Activated naive CD4-positive, alpha-beta T cell treated with anti-CD3 and anti-CD28 coated beads, Interleukin-2, amount 10 ng/mL, durations not matched to agents 7 days and 5 days (primary cell): ENCODE data around the gene ZBTB18.
A peak's percentile ranks its signal among the peaks of the same experiment; 100 is the strongest.

Experiments
- CTCF ChIA-PET: fragments of 350-600 bp; sonication (Branson Sonifier 250); formaldehyde crosslinking; loops from one replicate; lab custom pipeline; 2021; ENCODE audit warnings: antibody characterized with exemption; lab: Charles Lee
- DNase-seq: peaks from one replicate; pipeline ENCODE4 v3.0.0-alpha.2; 2020
- H3K27ac Mint-ChIP-seq: one replicate; pipeline ENCODE4 v1.8.0; 2021; ENCODE audit warnings: mild to moderate bottlenecking, moderate library complexity, mixed read lengths
- H3K27me3 Mint-ChIP-seq: one replicate; pipeline ENCODE4 v1.8.0; 2021; ENCODE audit warnings: mild to moderate bottlenecking, mixed read lengths
- H3K36me3 Mint-ChIP-seq: one replicate; pipeline ENCODE4 v1.8.0; 2021; ENCODE audit warnings: mixed read lengths
- H3K4me1 Mint-ChIP-seq: one replicate; pipeline ENCODE4 v1.8.0; 2021; ENCODE audit warnings: mixed read lengths
- H3K4me3 Mint-ChIP-seq: one replicate; pipeline ENCODE4 v1.8.0; 2021; ENCODE audit warnings: mild to moderate bottlenecking, moderate library complexity, mixed read lengths
- H3K9me3 Mint-ChIP-seq: one replicate; pipeline ENCODE4 v1.8.0; 2021; ENCODE audit warnings: mixed read lengths

ZBTB18 gene

GRCh38 chr1:244060686-244061085, 9.6 kb downstream of the ZBTB18 start:
- CTCF ChIA-PET, result interaction anchor here (0.9 kb wide), 1 partner anchor 212 kb away, joined by 3 read pairs; no protein-coding TSS in a partner anchor
- Mint-ChIP-seq H3K4me3 (no peak overlapping the region), H3K36me3 (peaks cover 12% of the 10 kb centered on the region), H3K27me3 (peaks cover 3% of the 10 kb centered on the region), H3K4me1 (peaks cover 5% of the 10 kb centered on the region), H3K27ac (no peak overlapping the region), H3K9me3 (no peaks in the 10 kb centered on the region)
- DNase-seq, result no peak

DNA sequence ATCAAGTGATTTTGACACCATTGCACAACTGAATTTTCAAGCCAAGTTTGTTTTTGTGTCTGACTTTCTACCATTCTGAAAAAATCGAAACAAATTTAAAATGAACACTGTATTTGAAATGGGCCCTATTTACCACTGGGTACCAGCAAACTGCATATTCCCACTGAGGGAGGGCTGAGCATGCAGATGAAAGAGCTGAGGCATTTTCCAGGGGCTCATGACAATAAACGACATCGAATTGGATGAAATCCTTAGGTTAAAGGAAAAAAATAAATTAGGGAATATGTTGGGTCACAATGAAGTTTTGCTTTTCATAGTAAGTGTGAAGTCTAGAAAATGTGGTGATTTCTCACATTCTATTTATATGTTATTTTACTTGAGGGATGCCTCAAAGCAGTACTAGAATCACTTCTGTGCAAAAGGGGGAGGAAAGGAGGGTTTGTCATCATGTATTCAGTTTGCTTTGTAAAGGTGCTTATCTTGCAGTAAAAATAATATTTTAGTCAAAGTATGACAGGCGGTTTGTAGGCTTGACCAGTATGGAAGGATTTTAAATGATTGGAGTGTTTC, 11.2 kb downstream of the ZBTB18 start:
- H3K27ac Mint-ChIP-seq, result no peak overlapping the region
- no peak for DNase-seq
- peaks cover 8% of the 10 kb centered on the region for H3K36me3 Mint-ChIP-seq
- H3K27me3 Mint-ChIP-seq, result peaks cover 8% of the 10 kb centered on the region
- CTCF ChIA-PET, result no interaction called here
- peaks cover under 1% of the 10 kb centered on the region for H3K4me1 Mint-ChIP-seq
- H3K4me3 Mint-ChIP-seq, result no peak overlapping the region
- no peaks in the 10 kb centered on the region for H3K9me3 Mint-ChIP-seq

DNA sequence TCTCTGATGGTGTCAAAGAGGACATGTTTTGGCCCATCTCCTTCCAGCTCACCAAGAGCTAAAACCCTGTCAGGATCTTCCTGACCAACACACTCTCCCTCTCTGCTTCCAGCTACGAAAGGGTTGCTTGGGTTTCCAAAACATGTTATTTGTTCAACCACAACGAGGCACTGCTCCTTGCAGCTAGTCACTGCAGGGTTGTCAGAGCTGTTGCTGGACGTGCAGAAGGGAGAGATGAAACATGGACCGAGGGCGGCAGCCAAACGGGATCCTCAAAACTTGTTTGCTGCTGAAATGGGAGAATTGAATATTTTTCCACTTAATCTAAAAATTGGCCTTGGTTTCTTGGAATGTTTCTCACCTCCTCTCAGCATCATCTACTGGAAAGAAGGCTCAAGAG, 12.4 kb downstream of the ZBTB18 start:
- CTCF ChIA-PET, result interaction anchor here (1.3 kb wide), 1 partner anchor 10 kb away, joined by 3 read pairs; no protein-coding TSS in a partner anchor
- Mint-ChIP-seq H3K36me3 (no peaks in the 10 kb centered on the region), H3K4me1 (no peaks in the 10 kb centered on the region), H3K27me3 (peaks cover 13% of the 10 kb centered on the region), H3K9me3 (no peaks in the 10 kb centered on the region), H3K27ac (no peak overlapping the region), H3K4me3 (no peak overlapping the region)
- DNase-seq, result no peak

GRCh38 chr1:244064621-244065020, 13.5 kb downstream of the ZBTB18 start:
- CTCF ChIA-PET, result no interaction called here

DNA sequence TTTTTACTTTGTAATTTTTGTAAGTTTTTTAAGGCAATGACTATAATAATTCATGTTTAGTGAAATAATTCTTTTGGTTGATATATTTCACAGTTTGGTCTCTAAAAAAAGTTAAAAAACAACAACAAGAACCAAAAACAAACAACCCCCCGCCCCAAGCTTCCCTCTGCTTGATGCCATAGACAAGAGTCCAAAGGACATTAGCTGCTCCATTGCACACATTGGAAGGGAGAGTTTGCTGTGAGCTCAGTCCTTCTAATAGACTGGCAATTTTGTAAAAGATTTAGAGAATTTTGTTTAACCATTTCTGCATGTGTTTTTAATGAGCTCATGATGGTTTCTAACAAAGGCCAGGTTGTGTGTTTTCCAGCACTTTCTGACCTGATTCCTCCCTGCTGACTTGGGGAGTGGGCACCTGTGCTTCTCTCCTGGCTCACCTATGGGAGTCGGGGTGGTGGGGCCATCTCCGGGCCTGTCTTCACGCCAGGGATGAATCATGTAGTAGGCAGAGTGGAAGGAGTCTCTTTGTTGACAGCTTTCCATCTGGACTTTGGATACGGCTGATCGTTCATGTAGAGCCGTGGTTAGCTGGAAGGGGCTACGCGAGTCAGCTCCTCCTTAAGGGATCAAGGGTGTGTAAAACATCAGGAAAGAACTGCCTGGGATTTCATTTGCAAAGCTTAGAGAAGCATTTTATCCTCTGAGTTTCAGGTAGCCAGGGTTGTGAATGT, 14.1 kb downstream of the ZBTB18 start:
- Mint-ChIP-seq H3K4me3 (no peak overlapping the region), H3K4me1 (no peaks in the 10 kb centered on the region), H3K36me3 (no peaks in the 10 kb centered on the region), H3K27ac (no peak overlapping the region), H3K27me3 (peaks cover 16% of the 10 kb centered on the region), H3K9me3 (no peaks in the 10 kb centered on the region)
- CTCF ChIA-PET, result no interaction called here
- no peak for DNase-seq

More at GRCh38 chr1:244064621-244065020, 13.5 kb downstream of the ZBTB18 start:
- Mint-ChIP-seq H3K27me3 (peaks cover 16% of the 10 kb centered on the region), H3K27ac (no peak overlapping the region), H3K4me3 (no peak overlapping the region), H3K9me3 (no peaks in the 10 kb centered on the region), H3K36me3 (no peaks in the 10 kb centered on the region), H3K4me1 (no peaks in the 10 kb centered on the region)
- no peak for DNase-seq

GRCh38 chr1:244065960-244066388, 14.9 kb downstream of the ZBTB18 start:
- DNase-seq, result no peak
- Mint-ChIP-seq H3K27ac (no peak overlapping the region), H3K27me3 (peaks cover 16% of the 10 kb centered on the region), H3K4me3 (no peak overlapping the region), H3K4me1 (no peaks in the 10 kb centered on the region), H3K9me3 (no peaks in the 10 kb centered on the region), H3K36me3 (no peaks in the 10 kb centered on the region)
- CTCF ChIA-PET, result no interaction called here

GRCh38 chr1:244066954-244067716, 16.1 kb downstream of the ZBTB18 start:
- H3K27ac Mint-ChIP-seq, result no peak overlapping the region
- CTCF ChIA-PET, result interaction anchor here (0.6 kb wide), 1 partner anchor 80 kb away, joined by 4 read pairs; no protein-coding TSS in a partner anchor
- H3K4me3 Mint-ChIP-seq, result no peak overlapping the region
- no peak for DNase-seq
- no peaks in the 10 kb centered on the region for H3K9me3 Mint-ChIP-seq
- no peaks in the 10 kb centered on the region for H3K4me1 Mint-ChIP-seq
- H3K36me3 Mint-ChIP-seq, result no peaks in the 10 kb centered on the region
- peaks cover 16% of the 10 kb centered on the region for H3K27me3 Mint-ChIP-seq

- DNase-seq, result no peak
- Mint-ChIP-seq H3K9me3 (no peaks in the 10 kb centered on the region), H3K4me1 (no peaks in the 10 kb centered on the region), H3K4me3 (no peak overlapping the region), H3K36me3 (no peaks in the 10 kb centered on the region), H3K27ac (no peak overlapping the region), H3K27me3 (peaks cover 19% of the 10 kb centered on the region)
- CTCF ChIA-PET, result interaction anchor here (0.6 to 1.1 kb wide), 3 partner anchors 11 to 81 kb away, joined by 3 to 4 read pairs (median 3); no protein-coding TSS in a partner anchor
These were observed 16.8 kb downstream of the ZBTB18 start for GRCh38 chr1:244067893-244068292.

DNA sequence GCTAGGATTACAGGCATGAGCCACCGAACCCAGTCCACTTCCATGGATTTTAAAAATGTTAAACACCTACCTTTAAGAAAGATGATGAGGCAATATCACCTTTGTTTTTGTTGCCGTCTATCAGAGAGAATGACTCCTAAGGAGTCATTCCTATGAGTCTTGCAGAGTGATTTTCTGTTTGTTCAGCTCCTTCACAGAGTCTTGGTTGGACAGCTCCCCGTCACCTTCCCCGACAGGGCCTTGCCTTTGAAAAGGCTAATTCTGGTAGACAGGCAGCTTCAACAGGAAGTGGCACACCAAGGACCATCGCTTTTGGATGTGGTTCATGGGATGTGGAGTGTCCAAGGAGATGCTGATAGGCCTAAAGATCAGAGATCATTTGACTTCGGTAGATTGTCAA, 17.5 kb downstream of the ZBTB18 start:
- CTCF ChIA-PET, result interaction anchor here (1.0 to 1.1 kb wide), 2 partner anchors 11 to 31 kb away, joined by 3 read pairs; no protein-coding TSS in a partner anchor
- no peak for DNase-seq
- H3K9me3 Mint-ChIP-seq, result no peaks in the 10 kb centered on the region
- no peaks in the 10 kb centered on the region for H3K36me3 Mint-ChIP-seq
- no peaks in the 10 kb centered on the region for H3K4me1 Mint-ChIP-seq
- no peak overlapping the region for H3K27ac Mint-ChIP-seq
- no peak overlapping the region for H3K4me3 Mint-ChIP-seq
- H3K27me3 Mint-ChIP-seq, result peaks cover 21% of the 10 kb centered on the region

GRCh38 chr1:244069326-244069898, 18.3 kb downstream of the ZBTB18 start:
- peaks cover 24% of the 10 kb centered on the region for H3K27me3 Mint-ChIP-seq
- no peak overlapping the region for H3K4me3 Mint-ChIP-seq
- no peaks in the 10 kb centered on the region for H3K36me3 Mint-ChIP-seq
- no peaks in the 10 kb centered on the region for H3K9me3 Mint-ChIP-seq
- no peak overlapping the region for H3K27ac Mint-ChIP-seq
- no peak for DNase-seq
- CTCF ChIA-PET, result no interaction called here
- H3K4me1 Mint-ChIP-seq, result peaks cover 8% of the 10 kb centered on the region

DNA sequence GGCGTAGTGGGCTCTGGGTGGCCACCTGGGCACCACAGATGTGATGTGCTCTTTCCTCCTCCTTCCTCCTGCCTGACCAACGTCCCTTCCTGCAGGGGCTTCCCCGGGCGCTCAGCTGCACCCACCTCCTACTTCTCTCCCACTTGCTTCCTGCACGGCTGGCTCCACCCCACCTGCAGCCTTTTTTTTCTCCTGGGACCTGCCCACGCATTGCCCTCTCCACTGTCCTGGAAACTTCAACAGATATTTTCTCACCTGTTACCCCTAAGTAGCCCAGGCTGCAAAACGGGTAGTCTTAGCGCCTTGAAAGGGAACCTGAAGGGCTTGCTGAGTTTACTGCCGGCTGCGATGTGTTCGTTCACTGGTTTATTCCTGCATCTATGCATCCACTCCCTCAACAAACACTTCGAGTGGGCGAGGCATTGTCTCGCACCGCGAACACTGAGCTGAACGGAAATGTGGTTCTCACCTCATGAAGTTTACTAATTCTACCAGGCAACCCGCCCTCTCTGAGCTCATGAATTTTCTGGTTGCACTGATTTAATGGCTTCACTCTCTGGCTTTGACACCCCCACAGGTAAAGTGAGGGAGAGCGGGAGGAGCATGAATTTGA, 23.6 kb downstream of the ZBTB18 start:
- DNase-seq, result peak; percentile 77
- peaks cover 33% of the 10 kb centered on the region for H3K27me3 Mint-ChIP-seq
- no peaks in the 10 kb centered on the region for H3K36me3 Mint-ChIP-seq
- peak overlapping the region; percentile 87 for H3K27ac Mint-ChIP-seq
- H3K4me3 Mint-ChIP-seq, result peak overlapping the region; percentile 59
- H3K9me3 Mint-ChIP-seq, result no peaks in the 10 kb centered on the region
- peaks cover 31% of the 10 kb centered on the region for H3K4me1 Mint-ChIP-seq
- CTCF ChIA-PET, result interaction anchor here (1.4 kb wide), 1 partner anchor 24 kb away, joined by 5 read pairs; the partner anchor contains the start of gene ZBTB18

- no peaks in the 10 kb centered on the region for H3K36me3 Mint-ChIP-seq
- H3K4me1 Mint-ChIP-seq, result peaks cover 31% of the 10 kb centered on the region
- no peak for DNase-seq
- peak overlapping the region; percentile 87 for H3K27ac Mint-ChIP-seq
- H3K27me3 Mint-ChIP-seq, result peaks cover 33% of the 10 kb centered on the region
- peak overlapping the region; percentile 59 for H3K4me3 Mint-ChIP-seq
- CTCF ChIA-PET, result interaction anchor here (1.4 kb wide), 1 partner anchor 24 kb away, joined by 5 read pairs; the partner anchor contains the start of gene ZBTB18
- no peaks in the 10 kb centered on the region for H3K9me3 Mint-ChIP-seq
These were observed 24.2 kb downstream of the ZBTB18 start for GRCh38 chr1:244075247-244075722.

DNA sequence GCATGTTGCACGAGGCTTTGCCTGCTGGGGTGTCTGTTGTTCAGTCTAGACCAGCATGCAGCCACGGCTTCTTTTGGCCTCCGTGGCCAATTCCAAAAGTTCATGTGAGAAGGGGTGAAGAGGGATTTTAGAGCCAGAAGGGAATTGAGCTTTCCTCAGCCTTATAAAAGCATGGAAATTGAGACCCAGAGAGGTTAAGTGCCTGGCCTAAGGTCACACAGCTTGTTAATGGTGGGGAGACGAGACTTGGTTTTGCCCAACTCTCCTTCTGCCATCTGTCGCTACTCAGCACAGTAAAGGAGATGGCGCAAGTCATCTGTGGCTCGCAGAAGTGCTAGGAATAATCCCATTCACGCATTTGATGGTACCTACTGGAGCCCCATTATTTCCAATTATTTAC, 25.7 kb downstream of the ZBTB18 start:
- Mint-ChIP-seq H3K9me3 (no peaks in the 10 kb centered on the region), H3K4me3 (no peak overlapping the region), H3K36me3 (no peaks in the 10 kb centered on the region), H3K27ac (no peak overlapping the region), H3K27me3 (peaks cover 34% of the 10 kb centered on the region), H3K4me1 (peaks cover 31% of the 10 kb centered on the region)
- CTCF ChIA-PET, result no interaction called here
- no peak for DNase-seq
